ENCODE measurements around the gene SEMA5A.

SEMA5A gene

DNA sequence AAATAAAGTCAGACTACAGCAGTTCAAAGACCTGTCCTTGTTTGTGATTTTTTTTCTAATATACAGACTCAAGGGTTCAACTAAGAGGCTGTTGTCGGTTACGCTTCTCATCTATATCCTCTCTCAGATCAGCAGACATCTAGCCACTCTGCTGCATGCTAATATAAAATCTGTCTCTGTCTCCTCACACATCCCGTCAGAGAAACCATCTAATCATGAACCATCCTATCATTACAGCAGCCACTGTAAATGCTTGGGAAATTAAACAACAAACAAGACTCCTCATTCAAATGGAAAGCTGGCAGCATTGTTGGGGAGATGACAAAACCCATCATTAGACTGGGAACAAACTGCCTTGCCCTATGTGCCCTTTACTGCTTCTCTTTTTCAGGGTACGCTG lies 94.8 kb downstream of the SEMA5A start:
- H3K4me3 ChIP-seq (ENCODE audit: low read length), result no peak overlapping the region
- peaks cover 6% of the 10 kb centered on the region for H3K4me1 ChIP-seq (ENCODE audit: insufficient read depth, low read length)
- H3K36me3 ChIP-seq (ENCODE audit: insufficient read depth, low read depth, low read length), result no peaks in the 10 kb centered on the region
- H3K27me3 ChIP-seq (ENCODE audit: insufficient read depth, low read length), result no peaks in the 10 kb centered on the region
- no peaks in the 10 kb centered on the region for H3K9me3 ChIP-seq (ENCODE audit: insufficient read depth, low read depth, low read length)
- no peak overlapping the region for H3K9ac ChIP-seq (ENCODE audit: low read depth, low read length)
- no peak overlapping the region for H3K27ac ChIP-seq (ENCODE audit: low read length)

DNA sequence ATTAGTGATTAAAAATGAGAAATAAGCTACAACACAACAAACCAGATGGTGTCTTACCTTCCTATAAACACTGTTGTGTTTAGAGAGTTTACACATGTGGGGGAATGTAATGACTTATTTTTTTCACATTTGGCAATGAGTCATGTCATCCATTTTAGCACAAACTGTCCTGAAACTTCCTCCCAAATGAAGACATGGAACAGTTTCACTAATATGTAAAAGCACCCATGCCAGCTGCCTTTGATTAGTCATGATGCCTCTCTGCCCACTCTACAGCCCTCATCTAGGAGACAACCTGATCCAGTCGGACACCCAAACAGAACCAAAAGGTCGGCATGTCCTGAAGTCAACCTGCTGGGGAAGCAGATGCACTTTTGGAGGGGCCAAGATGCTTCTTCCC lies 98.2 kb downstream of the SEMA5A start:
- H3K4me3 ChIP-seq (ENCODE audit: low read length), result no peak overlapping the region
- H3K4me1 ChIP-seq (ENCODE audit: insufficient read depth, low read length), result no peaks in the 10 kb centered on the region; the same call in 1 of the 2 replicates
- no peak overlapping the region for H3K27ac ChIP-seq (ENCODE audit: low read length)
- H3K9me3 ChIP-seq (ENCODE audit: insufficient read depth, low read depth, low read length), result peaks cover 10% of the 10 kb centered on the region
- no peak overlapping the region for H3K9ac ChIP-seq (ENCODE audit: low read depth, low read length)
- no peaks in the 10 kb centered on the region for H3K36me3 ChIP-seq (ENCODE audit: insufficient read depth, low read depth, low read length)
- no peaks in the 10 kb centered on the region for H3K27me3 ChIP-seq (ENCODE audit: insufficient read depth, low read length)

DNA sequence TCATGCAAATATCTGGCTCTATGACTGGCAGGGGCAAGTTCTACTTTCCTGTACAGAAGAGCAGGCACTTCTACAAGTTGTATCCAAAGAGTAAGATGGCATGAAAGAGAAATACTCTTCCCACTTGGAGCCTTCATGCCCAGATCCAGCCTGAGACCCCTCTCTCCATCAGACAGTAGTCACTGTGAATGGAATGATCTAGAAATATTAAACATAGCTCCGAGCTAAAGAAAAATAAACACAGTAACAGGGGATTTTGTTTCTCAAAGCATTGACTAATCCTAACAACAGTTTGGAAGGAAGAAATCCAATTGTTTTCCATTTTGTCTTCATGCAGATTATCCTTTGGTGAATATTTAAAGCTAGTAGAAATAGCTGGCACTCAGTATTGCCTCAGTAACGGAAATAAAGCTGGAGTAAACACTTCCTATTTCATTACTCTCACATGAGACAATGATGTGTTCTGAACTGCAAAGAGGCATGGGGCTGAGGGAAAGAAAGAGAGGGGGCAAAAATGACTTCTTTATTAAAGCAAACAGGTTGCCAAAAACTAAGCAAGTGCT lies 100.0 kb downstream of the SEMA5A start:
- H3K9me3 ChIP-seq (ENCODE audit: insufficient read depth, low read depth, low read length), result peaks cover 10% of the 10 kb centered on the region
- no peaks in the 10 kb centered on the region for H3K27me3 ChIP-seq (ENCODE audit: insufficient read depth, low read length)
- no peak overlapping the region for H3K9ac ChIP-seq (ENCODE audit: low read depth, low read length)
- no peak overlapping the region for H3K4me3 ChIP-seq (ENCODE audit: low read length)
- H3K4me1 ChIP-seq (ENCODE audit: insufficient read depth, low read length), result no peaks in the 10 kb centered on the region
- H3K36me3 ChIP-seq (ENCODE audit: insufficient read depth, low read depth, low read length), result no peaks in the 10 kb centered on the region
- H3K27ac ChIP-seq (ENCODE audit: low read length), result no peak overlapping the region

- H3K9me3 ChIP-seq (ENCODE audit: insufficient read depth, low read depth, low read length), result peaks cover 10% of the 10 kb centered on the region
- H3K4me1 ChIP-seq (ENCODE audit: insufficient read depth, low read length), result no peaks in the 10 kb centered on the region
- H3K27ac ChIP-seq (ENCODE audit: low read length), result no peak overlapping the region
- no peak overlapping the region for H3K4me3 ChIP-seq (ENCODE audit: low read length)
- H3K27me3 ChIP-seq (ENCODE audit: insufficient read depth, low read length), result no peaks in the 10 kb centered on the region
- H3K36me3 ChIP-seq (ENCODE audit: insufficient read depth, low read depth, low read length), result no peaks in the 10 kb centered on the region
- H3K9ac ChIP-seq (ENCODE audit: low read depth, low read length), result no peak overlapping the region
Observed at GRCh38 chr5:9444346-9444745, 101.5 kb downstream of the SEMA5A start.

GRCh38 chr5:9441610-9442009 lies 104.3 kb downstream of the SEMA5A start:
- Histone ChIP-seq H3K36me3 (ENCODE audit: insufficient read depth, low read depth, low read length) (no peaks in the 10 kb centered on the region), H3K4me3 (ENCODE audit: low read length) (no peak overlapping the region), H3K4me1 (ENCODE audit: insufficient read depth, low read length) (no peaks in the 10 kb centered on the region), H3K9ac (ENCODE audit: low read depth, low read length) (no peak overlapping the region), H3K27me3 (ENCODE audit: insufficient read depth, low read length) (no peaks in the 10 kb centered on the region), H3K27ac (ENCODE audit: low read length) (no peak overlapping the region), H3K9me3 (ENCODE audit: insufficient read depth, low read depth, low read length) (peaks cover 10% of the 10 kb centered on the region)

GRCh38 chr5:9440517-9440916 lies 105.4 kb downstream of the SEMA5A start:
- Histone ChIP-seq H3K4me1 (ENCODE audit: insufficient read depth, low read length) (no peaks in the 10 kb centered on the region), H3K4me3 (ENCODE audit: low read length) (no peak overlapping the region), H3K27ac (ENCODE audit: low read length) (no peak overlapping the region), H3K27me3 (ENCODE audit: insufficient read depth, low read length) (no peaks in the 10 kb centered on the region), H3K9ac (ENCODE audit: low read depth, low read length) (no peak overlapping the region), H3K9me3 (ENCODE audit: insufficient read depth, low read depth, low read length) (peaks cover 10% of the 10 kb centered on the region), H3K36me3 (ENCODE audit: insufficient read depth, low read depth, low read length) (no peaks in the 10 kb centered on the region)

- no peak overlapping the region for H3K4me3 ChIP-seq (ENCODE audit: low read length)
- peaks cover 6% of the 10 kb centered on the region for H3K9me3 ChIP-seq (ENCODE audit: insufficient read depth, low read depth, low read length)
- H3K27ac ChIP-seq (ENCODE audit: low read length), result no peak overlapping the region
- no peaks in the 10 kb centered on the region for H3K27me3 ChIP-seq (ENCODE audit: insufficient read depth, low read length)
- no peaks in the 10 kb centered on the region for H3K36me3 ChIP-seq (ENCODE audit: insufficient read depth, low read depth, low read length)
- H3K4me1 ChIP-seq (ENCODE audit: insufficient read depth, low read length), result no peaks in the 10 kb centered on the region
- H3K9ac ChIP-seq (ENCODE audit: low read depth, low read length), result no peak overlapping the region
Observed at GRCh38 chr5:9439531-9440292, 106.2 kb downstream of the SEMA5A start.

DNA sequence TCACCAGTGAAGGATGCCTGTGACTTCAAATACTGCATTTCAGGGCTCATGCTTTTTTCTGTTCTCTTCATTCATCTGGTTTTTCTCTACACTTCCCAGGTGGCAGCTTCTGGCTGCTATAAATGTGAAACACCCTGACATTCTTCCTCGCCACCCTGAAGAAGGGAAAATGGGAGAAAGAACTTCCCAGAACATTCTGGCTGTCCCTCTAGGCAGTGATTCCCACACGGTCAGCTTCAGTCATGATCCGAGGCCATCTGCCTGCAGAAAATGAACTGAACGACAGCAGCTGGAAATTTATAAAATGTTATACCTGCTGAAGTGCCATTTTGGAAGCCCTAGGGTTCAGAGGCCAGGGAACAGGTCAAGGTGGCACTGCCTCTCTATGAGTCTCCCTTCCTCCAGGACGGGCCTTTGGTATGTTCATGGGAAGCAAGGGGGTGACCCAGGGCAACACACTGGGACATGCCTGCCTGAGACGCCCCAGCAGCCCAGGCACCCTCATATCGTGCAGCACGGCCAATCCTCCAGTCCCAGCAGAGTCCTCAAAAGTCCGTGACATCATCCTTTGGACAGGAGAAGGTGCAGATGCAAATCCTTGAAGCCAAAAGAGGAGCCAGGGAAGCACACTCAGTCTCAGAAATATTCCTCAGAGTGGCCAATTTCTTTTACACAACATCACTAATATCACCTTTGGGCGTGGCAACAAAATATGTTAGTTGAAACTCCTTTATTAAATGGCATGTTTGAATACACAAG lies 107.1 kb downstream of the SEMA5A start:
- Histone ChIP-seq H3K27me3 (ENCODE audit: insufficient read depth, low read length) (no peaks in the 10 kb centered on the region), H3K36me3 (ENCODE audit: insufficient read depth, low read depth, low read length) (no peaks in the 10 kb centered on the region), H3K4me3 (ENCODE audit: low read length) (no peak overlapping the region), H3K9me3 (ENCODE audit: insufficient read depth, low read depth, low read length) (no peaks in the 10 kb centered on the region), H3K9ac (ENCODE audit: low read depth, low read length) (no peak overlapping the region), H3K4me1 (ENCODE audit: insufficient read depth, low read length) (peaks cover 3% of the 10 kb centered on the region; the same call in 1 of the 2 replicates), H3K27ac (ENCODE audit: low read length) (no peak overlapping the region)

- H3K36me3 ChIP-seq (ENCODE audit: insufficient read depth, low read depth, low read length), result no peaks in the 10 kb centered on the region
- H3K27ac ChIP-seq (ENCODE audit: low read length), result no peak overlapping the region
- H3K4me1 ChIP-seq (ENCODE audit: insufficient read depth, low read length), result peaks cover 4% of the 10 kb centered on the region; the same call in 1 of the 2 replicates
- H3K4me3 ChIP-seq (ENCODE audit: low read length), result no peak overlapping the region
- H3K9ac ChIP-seq (ENCODE audit: low read depth, low read length), result no peak overlapping the region
- no peaks in the 10 kb centered on the region for H3K9me3 ChIP-seq (ENCODE audit: insufficient read depth, low read depth, low read length)
- H3K27me3 ChIP-seq (ENCODE audit: insufficient read depth, low read length), result no peaks in the 10 kb centered on the region
Observed at GRCh38 chr5:9437741-9438240, 108.1 kb downstream of the SEMA5A start.

DNA sequence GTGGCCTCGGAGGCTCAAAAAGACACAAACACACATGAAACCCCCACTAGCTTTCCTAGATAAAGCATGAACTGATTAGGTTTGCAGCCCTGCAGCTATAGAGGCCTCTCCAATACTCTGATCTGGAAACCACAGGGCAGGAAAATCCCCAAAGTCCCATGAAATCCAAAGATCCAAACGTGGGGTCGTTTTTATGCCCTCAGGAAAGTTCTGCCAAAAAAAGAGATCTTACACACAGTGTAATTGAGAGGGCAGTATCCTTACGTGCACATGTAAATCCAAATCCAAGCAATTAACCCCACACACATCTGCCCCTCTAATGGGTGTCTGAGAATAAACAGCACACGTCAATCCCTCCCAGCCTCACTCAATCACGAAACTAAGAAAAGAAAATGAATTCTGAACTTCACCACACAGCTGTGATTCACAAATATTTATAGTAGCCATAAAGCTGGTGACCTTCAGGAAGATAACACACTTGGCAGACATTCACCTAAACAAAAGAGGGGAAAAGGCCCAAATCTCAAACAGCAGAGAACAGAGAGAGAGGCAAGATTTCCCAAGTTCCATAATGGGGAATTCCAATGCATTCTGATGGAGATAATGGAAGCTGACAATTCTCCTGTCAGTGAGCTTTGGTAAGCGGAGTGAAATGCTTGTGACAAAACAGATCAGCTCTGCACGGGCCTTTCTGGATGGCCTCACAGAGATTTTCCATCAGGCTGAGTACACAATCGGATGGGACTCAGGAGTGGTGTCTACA lies 114.2 kb downstream of the SEMA5A start:
- Histone ChIP-seq H3K27me3 (ENCODE audit: insufficient read depth, low read length) (no peaks in the 10 kb centered on the region), H3K36me3 (ENCODE audit: insufficient read depth, low read depth, low read length) (no peaks in the 10 kb centered on the region), H3K4me1 (ENCODE audit: insufficient read depth, low read length) (peaks cover 13% of the 10 kb centered on the region; the same call in 1 of the 2 replicates), H3K4me3 (ENCODE audit: low read length) (no peak overlapping the region), H3K9me3 (ENCODE audit: insufficient read depth, low read depth, low read length) (no peaks in the 10 kb centered on the region), H3K27ac (ENCODE audit: low read length) (no peak overlapping the region), H3K9ac (ENCODE audit: low read depth, low read length) (no peak overlapping the region)

DNA sequence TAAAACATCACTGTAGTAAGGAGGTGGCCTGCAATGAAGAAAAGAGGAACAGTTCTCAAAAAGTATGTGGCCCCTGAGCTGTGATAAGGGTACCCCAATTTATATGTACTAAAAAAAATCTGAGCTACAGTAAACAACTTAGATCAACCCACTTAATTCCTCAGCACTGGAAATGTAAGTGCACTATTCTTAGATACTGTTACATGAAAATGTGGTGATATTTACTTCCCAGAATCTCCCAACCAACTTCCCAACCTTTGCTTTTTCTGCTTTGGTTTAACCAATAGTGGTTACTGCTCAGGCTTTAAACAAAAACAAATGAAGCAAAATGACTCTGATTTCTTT lies 114.8 kb downstream of the SEMA5A start:
- Histone ChIP-seq H3K4me1 (ENCODE audit: insufficient read depth, low read length) (peaks cover 13% of the 10 kb centered on the region; the same call in 1 of the 2 replicates), H3K9ac (ENCODE audit: low read depth, low read length) (no peak overlapping the region), H3K9me3 (ENCODE audit: insufficient read depth, low read depth, low read length) (no peaks in the 10 kb centered on the region), H3K27ac (ENCODE audit: low read length) (no peak overlapping the region), H3K36me3 (ENCODE audit: insufficient read depth, low read depth, low read length) (no peaks in the 10 kb centered on the region), H3K27me3 (ENCODE audit: insufficient read depth, low read length) (no peaks in the 10 kb centered on the region), H3K4me3 (ENCODE audit: low read length) (no peak overlapping the region)
